HepG2 (cell line): ENCODE data around the gene ELP2. TPM values are rescaled to one million over a fixed set of nuclear protein-coding genes. Genes with fewer than 3 reads are reported as not detected.
A peak's percentile ranks its signal among the peaks of the same experiment; 100 is the strongest.

Source experiments
- BHLHE40 ChIP-seq: IDR thresholded peaks from 2 replicates; pipeline ENCODE4 v1.6.1; 2011; ENCODE audit warnings: low read length, improper control_type of control experiment
- CC2D1A ChIP-seq: sonication (generic); formaldehyde crosslinking; IDR thresholded peaks from 2 replicates; pipeline ENCODE4 v1.8.1; 2023; ENCODE audit warnings: mild to moderate bottlenecking, missing genetic modification reagents
- CEBPB ChIP-seq: IDR thresholded peaks from 2 replicates; pipeline ENCODE4 v1.6.1; 2011; ENCODE audit warnings: low read depth, low read length, improper control_type of control experiment, borderline replicate concordance
- GABPA ChIP-seq, 2 experiments: IDR thresholded peaks; 2 replicates each; pipeline ENCODE4 v1.6.1; 2011 to 2016; ENCODE audit warnings: low read depth in 2 of 2, low read length in 1 of 2, missing biosample characterization in 1 of 2, missing genetic modification characterization in 1 of 2
- RARG ChIP-seq: sonication (generic); formaldehyde crosslinking; IDR thresholded peaks from 2 replicates; pipeline ENCODE4 v1.4.0; 2020; ENCODE audit warnings: low read depth, mild to moderate bottlenecking, missing genetic modification reagents
- SP2 ChIP-seq: sonication (generic); formaldehyde crosslinking; IDR thresholded peaks from 2 replicates; pipeline ENCODE4 v1.5.1; 2020; ENCODE audit warnings: mild to moderate bottlenecking, missing genetic modification reagents
- ZKSCAN1 ChIP-seq: fragments of 150-350 bp; IDR thresholded peaks from 2 replicates; pipeline ENCODE4 v1.6.1; 2014; ENCODE audit warnings: low read length
- ZNF549 ChIP-seq: sonication (generic); formaldehyde crosslinking; IDR thresholded peaks from 2 replicates; pipeline ENCODE4 v1.5.0; 2020; ENCODE audit warnings: missing genetic modification reagents
- ZNF678 ChIP-seq: sonication (generic); formaldehyde crosslinking; IDR thresholded peaks from 2 replicates; pipeline ENCODE4 v1.4.0; 2020; ENCODE audit warnings: mild to moderate bottlenecking, missing genetic modification reagents
- ZNF773 ChIP-seq: sonication (generic); formaldehyde crosslinking; IDR thresholded peaks from 2 replicates; pipeline ENCODE4 v1.4.0; 2020; ENCODE audit warnings: missing genetic modification reagents, borderline replicate concordance
- ZNF792 ChIP-seq: IDR thresholded peaks from 2 replicates; pipeline ENCODE4 v1.6.1; 2016
- polyA plus RNA-seq, 8 experiments: library from polyadenylated mRNA; depleted of rRNA in 3 of 8; stranded (reverse) in 7 of 8; unstranded in 1 of 8; fragments of >200 nt; fragmentation: Illumina TruSeq in 4 of 8; extraction: Trizol in 4 of 8; gene quantifications; 2 replicates each; pipeline versions ENCODE4 v1.2.1 to v1.2.3, GENCODE V29; 2011 to 2016; ENCODE audit warnings: low read depth in 4 of 8, missing spikeins in 1 of 8, mixed read lengths in 1 of 8; ENCODE audit not compliant: insufficient read depth in 1 of 8
- total RNA-seq, 5 experiments: library from RNA; depleted of rRNA; stranded (reverse); fragments of >200 nt; fragmentation: Illumina TruSeq; extraction: Trizol; gene quantifications; 2 replicates each; pipeline ENCODE4 v1.2.3, GENCODE V29; 2016; ENCODE audit warnings: low read depth in 1 of 5
- TF ChIP-seq, protein P1 (sequence below): sonication (generic); formaldehyde crosslinking; IDR thresholded peaks from 2 replicates; pipeline ENCODE4 v1.4.0; 2020; ENCODE audit warnings: missing genetic modification reagents, borderline replicate concordance
- TF ChIP-seq, protein P2 (sequence below), 2 experiments: sonication (generic) in 1 of 2; formaldehyde crosslinking in 1 of 2; IDR thresholded peaks; 2 replicates each; pipeline versions ENCODE4 v1.4.0 to v1.6.1; 2018 to 2020; ENCODE audit warnings: missing genetic modification reagents in 2 of 2, borderline replicate concordance in 1 of 2, low read depth in 1 of 2, mild to moderate bottlenecking in 1 of 2, missing biosample characterization in 1 of 2
- TF ChIP-seq, protein P3 (sequence below): sonication (generic); formaldehyde crosslinking; IDR thresholded peaks from 2 replicates; pipeline ENCODE4 v1.5.1; 2020; ENCODE audit warnings: mild to moderate bottlenecking, moderate library complexity, missing genetic modification reagents
- TF ChIP-seq, protein P4 (sequence below), 2 experiments: fragments of 450-650 bp in 1 of 2; sonication (generic) in 1 of 2; formaldehyde crosslinking; IDR thresholded peaks; 2 replicates each; pipeline versions ENCODE4 v1.5.0 to v1.8.0; 2020 to 2022; ENCODE audit warnings: mild to moderate bottlenecking in 1 of 2, missing genetic modification reagents in 1 of 2
- TF ChIP-seq, protein P5 (sequence below): sonication (generic); formaldehyde crosslinking; IDR thresholded peaks from 2 replicates; pipeline ENCODE4 v1.8.1; 2023; ENCODE audit warnings: mild to moderate bottlenecking, missing genetic modification reagents
- TF ChIP-seq, protein P6 (sequence below): sonication (generic); formaldehyde crosslinking; IDR thresholded peaks from 2 replicates; pipeline ENCODE4 v1.5.0; 2020; ENCODE audit warnings: missing genetic modification reagents, mild to moderate bottlenecking, borderline replicate concordance

Gene ELP2
- total and polyA plus RNA-seq, 2 of the 13 experiments (the other 11 are each of a cell fraction or from before 2014, with no cell fraction given): 98.7 to 100 TPM

DNA sequence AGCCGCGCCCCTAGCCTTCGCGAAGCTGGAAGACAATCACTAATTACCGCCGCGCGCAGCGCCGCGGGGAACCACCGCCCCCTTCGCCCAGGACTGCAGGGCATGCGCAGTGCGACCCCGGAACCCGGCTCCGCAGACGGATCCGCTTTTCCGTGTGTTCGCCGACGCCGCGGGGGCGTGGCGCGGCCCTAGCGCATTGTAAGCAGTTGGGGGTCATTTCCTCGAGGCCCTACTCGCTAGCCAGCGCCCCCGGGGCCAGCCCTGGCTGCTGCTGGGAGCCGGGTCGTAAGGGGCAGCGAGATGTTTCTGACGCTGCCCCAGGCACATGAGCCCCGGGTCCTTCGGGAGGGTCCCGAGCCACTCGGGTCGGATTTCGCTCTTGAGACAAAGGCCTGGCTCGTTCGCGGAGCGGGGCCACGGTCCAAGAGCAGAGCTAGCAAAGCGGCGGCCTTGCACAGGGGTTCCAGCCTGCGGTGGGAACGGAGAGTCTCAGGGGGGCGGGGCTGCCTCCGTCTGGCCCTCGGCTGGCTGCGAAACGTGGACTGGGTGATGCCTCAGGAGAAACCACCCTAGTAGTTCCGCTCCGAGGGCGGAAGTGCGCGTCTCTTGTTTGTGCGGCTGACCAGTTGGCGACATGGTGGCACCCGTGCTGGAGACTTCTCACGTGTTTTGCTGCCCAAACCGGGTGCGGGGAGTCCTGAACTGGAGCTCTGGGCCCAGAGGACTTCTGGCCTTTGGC lies at the start of gene ELP2, which contains the start of gene SLC39A6 (continued):
- TF ChIP-seq ZNF678 (CRISPR knock-in tag) (peak; percentile 26; the same call in 1 of the 2 replicates), ZKSCAN1 (0 out of 2 replicates have a peak, but pooled peaks have one; percentile 6), ZNF773 (CRISPR knock-in tag) (no peak), RARG (CRISPR knock-in tag) (no peak), ZNF549 (CRISPR knock-in tag) (no peak), BHLHE40 (peak; percentile 88), SP2 (no peak; the same call in 1 of the 2 replicates), CC2D1A (CRISPR knock-in tag) (no peak), CEBPB (no peak), GABPA (IDR thresholded peaks at IDR 0.05; ENCODE audit: low read depth, low read length) (peak; percentile 89), GABPA (CRISPR knock-in tag; IDR thresholded peaks at IDR 0.05; ENCODE audit: low read depth) (peak; percentile 92), ZNF792 (peak; percentile 76)
- TF ChIP-seq, protein P1, sequence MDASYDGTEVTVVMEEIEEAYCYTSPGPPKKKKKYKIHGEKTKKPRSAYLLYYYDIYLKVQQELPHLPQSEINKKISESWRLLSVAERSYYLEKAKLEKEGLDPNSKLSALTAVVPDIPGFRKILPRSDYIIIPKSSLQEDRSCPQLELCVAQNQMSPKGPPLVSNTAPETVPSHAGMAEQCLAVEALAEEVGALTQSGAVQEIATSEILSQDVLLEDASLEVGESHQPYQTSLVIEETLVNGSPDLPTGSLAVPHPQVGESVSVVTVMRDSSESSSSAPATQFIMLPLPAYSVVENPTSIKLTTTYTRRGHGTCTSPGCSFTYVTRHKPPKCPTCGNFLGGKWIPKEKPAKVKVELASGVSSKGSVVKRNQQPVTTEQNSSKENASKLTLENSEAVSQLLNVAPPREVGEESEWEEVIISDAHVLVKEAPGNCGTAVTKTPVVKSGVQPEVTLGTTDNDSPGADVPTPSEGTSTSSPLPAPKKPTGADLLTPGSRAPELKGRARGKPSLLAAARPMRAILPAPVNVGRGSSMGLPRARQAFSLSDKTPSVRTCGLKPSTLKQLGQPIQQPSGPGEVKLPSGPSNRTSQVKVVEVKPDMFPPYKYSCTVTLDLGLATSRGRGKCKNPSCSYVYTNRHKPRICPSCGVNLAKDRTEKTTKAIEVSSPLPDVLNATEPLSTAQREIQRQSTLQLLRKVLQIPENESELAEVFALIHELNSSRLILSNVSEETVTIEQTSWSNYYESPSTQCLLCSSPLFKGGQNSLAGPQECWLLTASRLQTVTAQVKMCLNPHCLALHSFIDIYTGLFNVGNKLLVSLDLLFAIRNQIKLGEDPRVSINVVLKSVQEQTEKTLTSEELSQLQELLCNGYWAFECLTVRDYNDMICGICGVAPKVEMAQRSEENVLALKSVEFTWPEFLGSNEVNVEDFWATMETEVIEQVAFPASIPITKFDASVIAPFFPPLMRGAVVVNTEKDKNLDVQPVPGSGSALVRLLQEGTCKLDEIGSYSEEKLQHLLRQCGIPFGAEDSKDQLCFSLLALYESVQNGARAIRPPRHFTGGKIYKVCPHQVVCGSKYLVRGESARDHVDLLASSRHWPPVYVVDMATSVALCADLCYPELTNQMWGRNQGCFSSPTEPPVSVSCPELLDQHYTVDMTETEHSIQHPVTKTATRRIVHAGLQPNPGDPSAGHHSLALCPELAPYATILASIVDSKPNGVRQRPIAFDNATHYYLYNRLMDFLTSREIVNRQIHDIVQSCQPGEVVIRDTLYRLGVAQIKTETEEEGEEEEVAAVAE (CRISPR knock-in tag): no peak; the same call in 1 of the 2 replicates
- TF ChIP-seq, protein P2, sequence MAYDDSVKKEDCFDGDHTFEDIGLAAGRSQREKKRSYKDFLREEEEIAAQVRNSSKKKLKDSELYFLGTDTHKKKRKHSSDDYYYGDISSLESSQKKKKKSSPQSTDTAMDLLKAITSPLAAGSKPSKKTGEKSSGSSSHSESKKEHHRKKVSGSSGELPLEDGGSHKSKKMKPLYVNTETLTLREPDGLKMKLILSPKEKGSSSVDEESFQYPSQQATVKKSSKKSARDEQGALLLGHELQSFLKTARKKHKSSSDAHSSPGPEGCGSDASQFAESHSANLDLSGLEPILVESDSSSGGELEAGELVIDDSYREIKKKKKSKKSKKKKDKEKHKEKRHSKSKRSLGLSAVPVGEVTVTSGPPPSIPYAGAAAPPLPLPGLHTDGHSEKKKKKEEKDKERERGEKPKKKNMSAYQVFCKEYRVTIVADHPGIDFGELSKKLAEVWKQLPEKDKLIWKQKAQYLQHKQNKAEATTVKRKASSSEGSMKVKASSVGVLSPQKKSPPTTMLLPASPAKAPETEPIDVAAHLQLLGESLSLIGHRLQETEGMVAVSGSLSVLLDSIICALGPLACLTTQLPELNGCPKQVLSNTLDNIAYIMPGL (CRISPR knock-in tag; IDR thresholded peaks at IDR 0.05; ENCODE audit: borderline replicate concordance in 1 of 2, low read depth in 1 of 2): peak; percentile 65 to 82; a peak in 3 of 4 replicates
- TF ChIP-seq, protein P3, sequence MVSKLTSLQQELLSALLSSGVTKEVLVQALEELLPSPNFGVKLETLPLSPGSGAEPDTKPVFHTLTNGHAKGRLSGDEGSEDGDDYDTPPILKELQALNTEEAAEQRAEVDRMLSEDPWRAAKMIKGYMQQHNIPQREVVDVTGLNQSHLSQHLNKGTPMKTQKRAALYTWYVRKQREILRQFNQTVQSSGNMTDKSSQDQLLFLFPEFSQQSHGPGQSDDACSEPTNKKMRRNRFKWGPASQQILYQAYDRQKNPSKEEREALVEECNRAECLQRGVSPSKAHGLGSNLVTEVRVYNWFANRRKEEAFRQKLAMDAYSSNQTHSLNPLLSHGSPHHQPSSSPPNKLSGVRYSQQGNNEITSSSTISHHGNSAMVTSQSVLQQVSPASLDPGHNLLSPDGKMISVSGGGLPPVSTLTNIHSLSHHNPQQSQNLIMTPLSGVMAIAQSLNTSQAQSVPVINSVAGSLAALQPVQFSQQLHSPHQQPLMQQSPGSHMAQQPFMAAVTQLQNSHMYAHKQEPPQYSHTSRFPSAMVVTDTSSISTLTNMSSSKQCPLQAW (CRISPR knock-in tag): peak; percentile 79
- TF ChIP-seq, protein P4, sequence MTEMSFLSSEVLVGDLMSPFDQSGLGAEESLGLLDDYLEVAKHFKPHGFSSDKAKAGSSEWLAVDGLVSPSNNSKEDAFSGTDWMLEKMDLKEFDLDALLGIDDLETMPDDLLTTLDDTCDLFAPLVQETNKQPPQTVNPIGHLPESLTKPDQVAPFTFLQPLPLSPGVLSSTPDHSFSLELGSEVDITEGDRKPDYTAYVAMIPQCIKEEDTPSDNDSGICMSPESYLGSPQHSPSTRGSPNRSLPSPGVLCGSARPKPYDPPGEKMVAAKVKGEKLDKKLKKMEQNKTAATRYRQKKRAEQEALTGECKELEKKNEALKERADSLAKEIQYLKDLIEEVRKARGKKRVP (CRISPR knock-in tag; IDR thresholded peaks at IDR 0.05): no peak; a peak in 1 of 4 replicates
- TF ChIP-seq, protein P5, sequence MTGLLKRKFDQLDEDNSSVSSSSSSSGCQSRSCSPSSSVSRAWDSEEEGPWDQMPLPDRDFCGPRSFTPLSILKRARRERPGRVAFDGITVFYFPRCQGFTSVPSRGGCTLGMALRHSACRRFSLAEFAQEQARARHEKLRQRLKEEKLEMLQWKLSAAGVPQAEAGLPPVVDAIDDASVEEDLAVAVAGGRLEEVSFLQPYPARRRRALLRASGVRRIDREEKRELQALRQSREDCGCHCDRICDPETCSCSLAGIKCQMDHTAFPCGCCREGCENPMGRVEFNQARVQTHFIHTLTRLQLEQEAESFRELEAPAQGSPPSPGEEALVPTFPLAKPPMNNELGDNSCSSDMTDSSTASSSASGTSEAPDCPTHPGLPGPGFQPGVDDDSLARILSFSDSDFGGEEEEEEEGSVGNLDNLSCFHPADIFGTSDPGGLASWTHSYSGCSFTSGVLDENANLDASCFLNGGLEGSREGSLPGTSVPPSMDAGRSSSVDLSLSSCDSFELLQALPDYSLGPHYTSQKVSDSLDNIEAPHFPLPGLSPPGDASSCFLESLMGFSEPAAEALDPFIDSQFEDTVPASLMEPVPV (CRISPR knock-in tag): peak; percentile 90; the same call in 1 of the 2 replicates
- TF ChIP-seq, protein P6, sequence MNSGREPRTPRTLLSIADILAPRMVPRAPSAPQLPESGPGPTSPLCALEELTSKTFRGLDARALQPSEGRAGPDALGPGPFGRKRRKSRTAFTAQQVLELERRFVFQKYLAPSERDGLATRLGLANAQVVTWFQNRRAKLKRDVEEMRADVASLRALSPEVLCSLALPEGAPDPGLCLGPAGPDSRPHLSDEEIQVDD (CRISPR knock-in tag): no peak
